BJ (cell line): ENCODE data around the gene BRINP2. TPM values are rescaled to one million over a fixed set of nuclear protein-coding genes. Genes with fewer than 3 reads are reported as not detected.

Source experiments
- CTCF ChIA-PET: fragments of 350-600 bp; formaldehyde crosslinking; extraction: SDS; loops from one replicate; lab custom pipeline; 2021; ENCODE audit warnings: antibody characterized with exemption, inconsistent platforms; lab: Yijun Ruan, JAX
- POLR2A ChIA-PET: fragments of 300-600 bp; sonication (Branson Sonifier 250); formaldehyde crosslinking; extraction: SDS; loops from one replicate; lab custom pipeline; 2021; ENCODE audit warnings: antibody characterized with exemption; lab: Charles Lee
- DNase-seq: peaks from one replicate; pipeline ENCODE4 v3.0.0-alpha.2; 2011; ENCODE audit warnings: low read depth
- H3K27me3 ChIP-seq: 2 replicates; pipeline ENCODE4 v1.6.0; 2011; ENCODE audit warnings: low read length; ENCODE audit not compliant: control insufficient read depth, insufficient read depth
- H3K36me3 ChIP-seq: 2 replicates; pipeline ENCODE4 v1.5.1; 2011; ENCODE audit warnings: low read length; ENCODE audit not compliant: control insufficient read depth, insufficient read depth
- H3K4me3 ChIP-seq: 2 replicates; pipeline ENCODE4 v1.5.1; 2011; ENCODE audit warnings: low read depth, mild to moderate bottlenecking, control low read depth, low read length
- polyA plus RNA-seq: library from polyadenylated mRNA; depleted of rRNA; stranded (reverse); fragments of >200 nt; gene quantifications from 2 replicates; pipeline ENCODE4 v1.2.3, GENCODE V29; 2011
- TF ChIP-seq, protein P1 (sequence below): IDR thresholded peaks from 2 replicates; pipeline ENCODE4 v1.5.1; 2011; ENCODE audit warnings: low read depth, mild to moderate bottlenecking, control low read depth, inconsistent platforms, low read length, moderate library complexity; ENCODE audit not compliant: insufficient read depth

The BRINP2 gene
- polyA plus RNA-seq, 1 experiment: 0.02 TPM

DNA sequence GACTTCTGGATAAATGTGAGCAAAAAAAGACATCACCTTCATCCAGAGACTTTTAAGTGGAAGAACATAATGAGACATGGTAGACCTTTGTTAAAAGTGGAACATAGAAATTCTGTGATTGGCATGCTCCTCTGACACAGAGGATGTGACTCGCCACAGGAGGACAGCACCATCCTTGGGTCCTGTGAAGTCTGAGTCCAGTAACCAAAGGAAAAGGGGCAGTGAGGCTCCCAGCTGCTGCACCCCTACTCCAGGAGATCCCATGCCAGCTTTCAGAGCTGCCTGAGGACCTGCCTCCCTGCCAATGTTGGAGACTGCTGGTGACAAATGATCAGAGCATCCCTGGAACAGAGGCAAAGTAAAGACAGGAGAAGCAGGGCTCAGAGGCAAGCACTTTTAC is 136.2 kb downstream of the BRINP2 start:
- Histone ChIP-seq H3K36me3 (no peaks in the 10 kb centered on the region), H3K4me3 (no peak overlapping the region), H3K27me3 (no peaks in the 10 kb centered on the region)
- no peak for DNase-seq
- CTCF ChIA-PET: no interaction called here
- TF ChIP-seq, protein P1, sequence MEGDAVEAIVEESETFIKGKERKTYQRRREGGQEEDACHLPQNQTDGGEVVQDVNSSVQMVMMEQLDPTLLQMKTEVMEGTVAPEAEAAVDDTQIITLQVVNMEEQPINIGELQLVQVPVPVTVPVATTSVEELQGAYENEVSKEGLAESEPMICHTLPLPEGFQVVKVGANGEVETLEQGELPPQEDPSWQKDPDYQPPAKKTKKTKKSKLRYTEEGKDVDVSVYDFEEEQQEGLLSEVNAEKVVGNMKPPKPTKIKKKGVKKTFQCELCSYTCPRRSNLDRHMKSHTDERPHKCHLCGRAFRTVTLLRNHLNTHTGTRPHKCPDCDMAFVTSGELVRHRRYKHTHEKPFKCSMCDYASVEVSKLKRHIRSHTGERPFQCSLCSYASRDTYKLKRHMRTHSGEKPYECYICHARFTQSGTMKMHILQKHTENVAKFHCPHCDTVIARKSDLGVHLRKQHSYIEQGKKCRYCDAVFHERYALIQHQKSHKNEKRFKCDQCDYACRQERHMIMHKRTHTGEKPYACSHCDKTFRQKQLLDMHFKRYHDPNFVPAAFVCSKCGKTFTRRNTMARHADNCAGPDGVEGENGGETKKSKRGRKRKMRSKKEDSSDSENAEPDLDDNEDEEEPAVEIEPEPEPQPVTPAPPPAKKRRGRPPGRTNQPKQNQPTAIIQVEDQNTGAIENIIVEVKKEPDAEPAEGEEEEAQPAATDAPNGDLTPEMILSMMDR: no peak
- POLR2A ChIA-PET: no interaction called here

DNA sequence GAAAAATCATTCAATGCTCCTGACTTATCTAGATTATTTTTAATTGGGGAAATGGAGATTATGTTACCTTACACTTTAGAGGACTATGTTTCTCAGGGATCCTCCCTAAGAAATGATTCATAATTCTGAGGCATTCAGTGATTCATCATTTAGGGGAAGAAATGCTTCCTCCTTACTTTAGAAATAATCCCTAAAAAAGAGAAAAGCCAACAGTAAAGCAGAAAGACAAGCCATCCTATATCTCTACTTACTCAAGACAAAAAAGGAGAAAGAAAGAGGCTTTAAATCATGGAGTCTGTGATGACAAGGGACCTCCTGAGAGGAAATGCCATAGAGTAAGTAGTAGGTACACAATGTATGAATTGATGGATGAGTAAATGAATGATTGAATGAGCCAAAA is 137.0 kb downstream of the BRINP2 start:
- no peaks in the 10 kb centered on the region for H3K36me3 ChIP-seq
- no peak overlapping the region for H3K4me3 ChIP-seq
- TF ChIP-seq, protein P1: no peak
- no peaks in the 10 kb centered on the region for H3K27me3 ChIP-seq
- ChIA-PET CTCF (no interaction called here), POLR2A (no interaction called here)
- no peak for DNase-seq

DNA sequence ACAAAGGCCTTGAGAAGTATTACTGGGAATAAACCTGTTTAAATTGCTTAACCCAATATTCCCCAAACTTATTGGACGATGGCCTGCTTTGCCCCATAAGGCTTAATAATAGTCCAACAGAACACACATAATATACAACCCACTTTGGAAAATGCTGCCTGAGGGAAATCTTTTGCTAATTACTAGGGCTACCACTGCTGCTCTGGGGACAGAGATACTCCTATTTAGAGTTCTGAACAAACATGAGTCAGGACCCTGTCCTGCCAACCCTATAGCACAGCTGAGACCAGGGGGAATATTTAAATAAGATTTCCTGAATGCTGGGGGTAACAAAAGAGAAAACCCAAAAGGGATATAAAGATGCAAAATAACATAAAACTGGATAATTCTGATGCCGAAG is 139.1 kb downstream of the BRINP2 start:
- Histone ChIP-seq H3K36me3 (no peaks in the 10 kb centered on the region), H3K4me3 (no peak overlapping the region), H3K27me3 (no peaks in the 10 kb centered on the region)
- DNase-seq: no peak
- ChIA-PET CTCF (no interaction called here), POLR2A (no interaction called here)
- TF ChIP-seq, protein P1: no peak

DNA sequence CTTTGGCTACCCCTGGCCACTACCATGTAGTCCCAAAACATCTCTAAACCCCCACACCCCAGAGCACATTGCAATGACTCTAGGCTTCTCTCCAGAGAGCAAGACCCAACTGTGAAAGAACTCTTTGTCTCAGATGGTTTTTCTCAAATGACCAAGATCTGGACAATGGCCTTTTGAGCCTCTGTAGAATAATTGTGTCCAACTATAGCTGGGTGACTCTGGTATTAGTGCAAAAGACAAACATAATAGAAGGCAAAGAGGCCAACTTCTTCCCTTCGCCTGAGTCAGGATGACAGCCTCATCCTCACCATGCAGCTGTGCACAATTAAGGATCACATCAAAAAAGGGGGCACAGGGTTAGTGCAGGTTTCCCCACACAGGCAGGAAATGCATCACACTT is 139.6 kb downstream of the BRINP2 start:
- Histone ChIP-seq H3K36me3 (no peaks in the 10 kb centered on the region), H3K27me3 (no peaks in the 10 kb centered on the region), H3K4me3 (no peak overlapping the region)
- ChIA-PET POLR2A (no interaction called here), CTCF (no interaction called here)
- TF ChIP-seq, protein P1: no peak
- no peak for DNase-seq

DNA sequence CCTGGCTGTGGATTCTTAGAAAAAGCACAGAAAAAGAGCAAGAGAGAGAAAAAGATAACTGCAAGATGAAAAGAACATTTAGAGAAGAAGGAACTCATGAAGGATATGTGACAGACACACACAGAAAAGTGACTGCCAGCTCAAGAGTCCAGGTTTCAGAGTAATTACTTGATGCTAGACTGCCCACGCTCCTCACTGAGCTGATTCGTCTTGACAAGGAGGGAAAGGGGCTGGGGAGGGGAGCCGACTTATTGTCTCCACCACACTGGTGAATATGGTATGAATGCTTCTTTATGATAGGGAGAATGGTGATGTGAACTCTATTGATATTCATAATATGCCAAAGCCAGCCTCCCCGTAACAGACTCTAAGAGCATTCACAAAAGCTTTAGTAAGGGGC is 140.4 kb downstream of the BRINP2 start:
- H3K4me3 ChIP-seq: no peak overlapping the region
- ChIA-PET POLR2A (no interaction called here), CTCF (interaction anchor here (0.9 kb wide), 1 partner anchor 12 kb away, joined by 3 read pairs; no protein-coding TSS in a partner anchor)
- no peaks in the 10 kb centered on the region for H3K36me3 ChIP-seq
- no peaks in the 10 kb centered on the region for H3K27me3 ChIP-seq
- no peak for DNase-seq
- TF ChIP-seq, protein P1: no peak
